ENCODE results near the gene MICAL3.
"Not testable (repeated sequence)": the region's sequence is repeated elsewhere in the genome, so short reads cannot be mapped to it uniquely, and the experiment has no call there.

MICAL3 gene

DNA sequence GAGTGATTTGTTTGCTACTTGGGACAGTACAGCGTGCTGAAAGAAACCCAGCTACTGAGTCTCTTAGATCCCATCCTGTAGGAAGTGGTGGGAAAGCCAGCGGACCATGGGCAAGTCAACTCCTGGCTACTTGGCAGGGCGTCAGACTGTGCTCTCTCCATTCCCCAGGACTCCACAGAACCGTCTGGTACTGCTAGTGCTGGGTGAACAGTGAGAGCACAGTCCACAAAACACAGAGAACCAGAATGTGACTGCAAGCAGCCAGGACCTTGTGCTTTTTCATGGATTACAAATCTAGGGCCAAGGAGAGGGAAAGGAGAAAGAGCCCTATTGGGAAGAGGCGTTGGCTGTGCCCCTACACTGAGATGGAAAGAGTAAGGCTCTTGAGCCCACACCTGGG lies 260.3 kb downstream of the MICAL3 start:
- ChIA-PET CTCF (interaction anchor here (1.7 kb wide), 1 partner anchor 22 kb away, joined by 3 read pairs; no protein-coding TSS in a partner anchor), POLR2A (interaction anchor here (2.6 kb wide), 1 partner anchor 10 kb away, joined by 16 read pairs; the partner anchor contains the start of gene BID)
- no peak for TF ChIP-seq FOXA1 (IDR thresholded peaks at IDR 0.05)
- TF ChIP-seq HDGF (IDR thresholded peaks at IDR 0.05; ENCODE audit: borderline replicate concordance), result no peak
- no peak for TF ChIP-seq FOXM1 (IDR thresholded peaks at IDR 0.05; ENCODE audit: borderline replicate concordance)
- no peak for TF ChIP-seq TARDBP (IDR thresholded peaks at IDR 0.05)
- TF ChIP-seq NFRKB (IDR thresholded peaks at IDR 0.05), result no peak
- no peak for TF ChIP-seq L3MBTL2 (conservative IDR thresholded peaks at IDR 0.05)
- TF ChIP-seq FOXK2 (IDR thresholded peaks at IDR 0.05), result no peak
- TF ChIP-seq BHLHE40 (IDR thresholded peaks at IDR 0.05; ENCODE audit: borderline replicate concordance), result no peak
- TF ChIP-seq SUZ12 (IDR thresholded peaks at IDR 0.05), result no peak
- no peak for TF ChIP-seq SP1 (IDR thresholded peaks at IDR 0.05)
- no peak for DNase-seq (ENCODE audit: extremely low spot score)

DNA sequence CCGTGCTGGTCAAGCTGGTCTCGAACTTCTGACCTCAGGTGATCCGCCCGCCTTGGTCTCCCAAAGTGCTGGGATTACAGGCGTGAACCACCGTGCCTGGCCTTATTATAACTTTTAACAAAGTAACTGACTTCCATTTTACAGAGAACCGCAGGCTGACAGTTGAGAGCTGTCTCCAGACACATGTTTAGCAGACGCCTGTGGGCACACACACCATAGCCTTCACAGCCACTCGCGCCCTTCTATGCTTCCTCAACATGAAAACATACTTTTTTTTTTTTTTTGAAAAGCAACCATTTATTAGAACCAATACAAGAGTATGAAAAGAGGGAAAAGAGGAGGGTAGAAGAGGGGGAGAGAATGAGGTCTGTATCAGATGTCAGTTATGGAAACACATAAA lies 260.9 kb downstream of the MICAL3 start:
- POLR2A ChIA-PET, result interaction anchor here (2.6 kb wide), 1 partner anchor 10 kb away, joined by 16 read pairs; the partner anchor contains the start of gene BID
- CTCF ChIA-PET; DNase-seq (ENCODE audit: extremely low spot score): not testable (repeated sequence)

DNA sequence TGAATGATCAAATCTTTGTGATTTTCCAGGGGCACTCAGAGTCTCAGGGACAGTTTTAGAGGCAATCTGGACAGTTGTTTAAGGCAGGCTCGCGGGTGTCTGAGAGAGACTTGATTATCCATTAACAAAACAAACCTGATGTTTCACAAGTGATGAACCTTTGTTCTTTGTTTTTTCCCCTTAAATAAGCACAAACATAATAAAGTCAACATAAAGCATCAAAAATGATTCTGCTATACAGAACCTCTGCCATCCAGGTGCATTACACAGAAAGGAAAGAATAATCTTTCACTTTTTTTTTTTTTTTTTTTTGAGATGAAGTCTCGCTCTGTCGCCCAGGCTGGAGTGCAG lies 263.2 kb downstream of the MICAL3 start:
- ChIA-PET CTCF (interaction anchor here (1.1 kb wide), 1 partner anchor 24 kb away, joined by 3 read pairs; no protein-coding TSS in a partner anchor), POLR2A (no interaction called here)
- no peak for TF ChIP-seq BHLHE40 (IDR thresholded peaks at IDR 0.05; ENCODE audit: borderline replicate concordance)
- no peak for TF ChIP-seq FOXM1 (IDR thresholded peaks at IDR 0.05; ENCODE audit: borderline replicate concordance)
- no peak for TF ChIP-seq SUZ12 (IDR thresholded peaks at IDR 0.05)
- TF ChIP-seq SP1 (IDR thresholded peaks at IDR 0.05), result no peak
- TF ChIP-seq FOXK2 (IDR thresholded peaks at IDR 0.05), result no peak
- no peak for TF ChIP-seq LEF1 (IDR thresholded peaks at IDR 0.05; ENCODE audit: borderline replicate concordance)
- DNase-seq (ENCODE audit: extremely low spot score), result no peak

DNA sequence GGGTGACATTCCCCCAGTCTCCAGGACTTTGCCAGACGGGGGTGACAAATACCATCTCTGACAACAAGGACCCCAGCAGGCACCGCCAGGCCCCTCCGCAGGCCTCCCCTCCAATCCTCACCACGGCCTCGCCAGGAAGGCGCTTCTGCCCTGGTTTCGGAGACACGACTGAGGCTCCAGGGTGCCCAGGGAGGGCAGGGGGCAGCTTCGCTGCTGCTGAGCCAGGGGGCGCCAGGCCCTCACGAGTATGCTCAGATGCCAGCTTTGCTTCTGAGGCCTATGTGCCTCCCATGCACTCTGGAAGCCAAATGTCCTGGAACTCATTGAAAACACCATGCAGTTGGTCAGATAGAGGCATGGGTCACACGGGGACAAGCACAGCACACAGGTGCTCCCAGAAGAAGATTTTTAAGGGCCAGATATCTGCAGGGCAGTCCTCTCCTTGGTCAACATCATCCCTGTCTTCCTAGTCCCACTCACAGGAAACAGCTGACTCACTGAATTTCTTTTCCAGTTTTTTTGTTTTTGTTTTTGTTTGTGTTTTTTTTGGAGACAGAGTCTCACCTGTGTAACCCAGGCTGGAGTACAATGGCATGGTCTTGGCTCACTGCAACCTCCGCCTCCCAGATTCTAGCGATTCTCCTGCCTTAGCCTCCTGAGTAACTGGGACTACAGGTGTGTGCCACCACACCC lies 270.0 kb downstream of the MICAL3 start:
- ChIA-PET POLR2A (no interaction called here), CTCF (interaction anchor here (1.3 kb wide), 1 partner anchor 31 kb away, joined by 7 read pairs; no protein-coding TSS in a partner anchor)
- TF ChIP-seq SP1 (IDR thresholded peaks at IDR 0.05) (no peak), BHLHE40 (IDR thresholded peaks at IDR 0.05; ENCODE audit: borderline replicate concordance) (no peak), HDGF (IDR thresholded peaks at IDR 0.05; ENCODE audit: borderline replicate concordance) (no peak), TARDBP (IDR thresholded peaks at IDR 0.05) (no peak)
- no peak for DNase-seq (ENCODE audit: extremely low spot score)

DNA sequence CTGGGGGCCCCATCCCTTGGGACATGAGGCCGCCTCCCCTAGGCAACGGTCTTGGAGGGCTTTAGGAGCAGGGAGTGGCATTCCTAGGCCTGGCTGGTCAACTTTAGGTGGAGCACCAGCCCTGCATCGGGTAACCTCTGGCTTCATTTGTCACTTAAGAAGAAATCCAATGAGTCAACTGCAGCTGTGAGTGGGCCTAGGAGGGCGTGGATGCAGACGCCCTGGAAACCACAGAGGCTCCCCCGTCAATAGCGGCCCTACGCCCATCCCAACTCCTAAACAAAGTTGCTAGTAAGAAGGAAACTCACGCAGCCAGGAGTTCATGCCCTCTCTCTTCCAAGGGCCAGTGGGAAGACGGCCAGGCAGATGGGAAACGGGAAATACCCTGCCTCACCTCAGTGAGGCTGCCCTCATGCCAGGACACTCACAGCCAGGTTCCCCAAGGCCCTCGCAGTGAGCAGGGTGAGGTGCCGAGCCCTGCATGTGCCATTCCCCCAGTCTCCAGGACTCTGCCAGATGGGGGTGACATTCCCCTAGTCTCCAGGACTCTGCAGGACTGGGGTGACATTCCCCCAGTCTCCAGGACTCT lies 270.9 kb downstream of the MICAL3 start:
- TF ChIP-seq ARNT (IDR thresholded peaks at IDR 0.05), result no peak
- no peak for TF ChIP-seq CTBP1 (IDR thresholded peaks at IDR 0.05; ENCODE audit: borderline replicate concordance)
- TF ChIP-seq SUZ12 (IDR thresholded peaks at IDR 0.05), result no peak
- no peak for TF ChIP-seq L3MBTL2 (conservative IDR thresholded peaks at IDR 0.05)
- TF ChIP-seq ZNF384 (IDR thresholded peaks at IDR 0.05), result no peak
- TF ChIP-seq FOXA1 (IDR thresholded peaks at IDR 0.05), result no peak
- no peak for TF ChIP-seq LEF1 (IDR thresholded peaks at IDR 0.05; ENCODE audit: borderline replicate concordance)
- no peak for TF ChIP-seq FOXK2 (IDR thresholded peaks at IDR 0.05)
- ChIA-PET POLR2A (no interaction called here), CTCF (interaction anchor here (1.3 kb wide), 1 partner anchor 32 kb away, joined by 7 read pairs; no protein-coding TSS in a partner anchor)
- no peak for DNase-seq (ENCODE audit: extremely low spot score)

DNA sequence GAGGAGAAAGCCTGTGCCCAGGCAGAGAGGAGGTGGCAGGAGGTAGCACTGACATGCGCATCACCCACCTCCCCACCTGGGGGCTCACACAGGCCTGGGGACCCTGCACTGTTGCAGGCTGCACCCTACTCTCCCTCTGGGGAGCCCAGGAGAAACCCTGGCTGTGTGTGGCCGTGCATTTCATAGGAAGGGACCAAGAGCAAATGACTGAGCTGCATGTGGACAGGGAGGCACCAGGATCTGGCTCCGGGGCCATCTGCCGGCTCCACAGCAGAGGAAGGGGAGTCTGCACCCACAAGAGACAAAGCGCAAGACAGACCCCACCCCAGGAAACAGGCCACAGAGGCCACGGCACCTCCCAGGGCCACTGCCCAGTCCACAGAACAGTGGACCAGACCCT lies 272.8 kb downstream of the MICAL3 start:
- no peak for TF ChIP-seq FOXM1 (IDR thresholded peaks at IDR 0.05; ENCODE audit: borderline replicate concordance)
- no peak for DNase-seq (ENCODE audit: extremely low spot score)
- POLR2A ChIA-PET, result interaction anchor here (1.5 to 1.8 kb wide), 2 partner anchors 28 to 35 kb away, joined by 3 to 5 read pairs; no protein-coding TSS in a partner anchor
- CTCF ChIA-PET, result interaction anchor here (1.5 kb wide), 1 partner anchor 10 kb away, joined by 5 read pairs; no protein-coding TSS in a partner anchor

DNA sequence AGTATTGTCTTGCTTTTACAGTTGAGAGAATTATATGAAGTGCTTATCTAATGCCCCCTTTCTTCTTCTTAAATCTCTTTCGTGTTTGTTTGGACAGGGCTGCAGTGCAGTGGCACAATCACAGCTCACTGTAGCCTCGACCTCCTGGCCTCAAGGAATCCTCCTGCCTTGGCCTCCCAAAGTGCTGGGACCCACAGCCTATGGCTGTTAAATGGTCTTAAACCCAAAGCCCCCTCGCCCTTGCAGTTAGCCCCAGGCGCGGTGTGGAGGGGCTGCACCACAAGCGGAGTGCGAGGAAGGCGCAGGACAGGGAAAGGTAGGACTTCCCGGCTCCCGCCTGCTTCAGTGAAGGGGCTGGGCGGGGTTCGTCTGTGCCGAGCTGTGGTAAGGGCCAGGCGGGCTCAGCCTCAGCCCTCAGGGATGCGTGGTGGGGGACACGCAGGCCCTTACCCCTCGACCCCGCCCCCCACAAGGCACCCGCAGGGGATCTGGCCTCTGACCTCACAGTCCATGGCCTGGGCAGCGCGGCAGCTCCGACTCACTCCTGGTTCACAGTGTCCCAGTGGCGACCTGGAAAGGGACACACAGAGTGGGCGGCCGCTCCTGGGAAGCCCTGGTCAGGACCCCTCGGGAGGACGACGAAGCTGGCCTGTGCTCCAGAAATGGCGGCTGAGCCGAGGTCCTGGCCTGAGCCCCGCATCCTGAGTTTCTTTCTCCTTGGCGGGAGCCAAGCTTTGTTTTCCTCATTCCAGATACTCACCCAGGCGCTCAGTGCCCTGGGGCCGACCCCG lies 274.6 kb downstream of the MICAL3 start:
- no peak for TF ChIP-seq FOXM1 (IDR thresholded peaks at IDR 0.05; ENCODE audit: borderline replicate concordance)
- TF ChIP-seq HDGF (IDR thresholded peaks at IDR 0.05; ENCODE audit: borderline replicate concordance), result no peak
- TF ChIP-seq LEF1 (IDR thresholded peaks at IDR 0.05; ENCODE audit: borderline replicate concordance), result no peak
- ChIA-PET POLR2A (no interaction called here), CTCF (interaction anchor here (0.6 to 1.2 kb wide), 2 partner anchors 7 to 17 kb away, joined by 3 read pairs; no protein-coding TSS in a partner anchor)
- DNase-seq (ENCODE audit: extremely low spot score), result no peak

DNA sequence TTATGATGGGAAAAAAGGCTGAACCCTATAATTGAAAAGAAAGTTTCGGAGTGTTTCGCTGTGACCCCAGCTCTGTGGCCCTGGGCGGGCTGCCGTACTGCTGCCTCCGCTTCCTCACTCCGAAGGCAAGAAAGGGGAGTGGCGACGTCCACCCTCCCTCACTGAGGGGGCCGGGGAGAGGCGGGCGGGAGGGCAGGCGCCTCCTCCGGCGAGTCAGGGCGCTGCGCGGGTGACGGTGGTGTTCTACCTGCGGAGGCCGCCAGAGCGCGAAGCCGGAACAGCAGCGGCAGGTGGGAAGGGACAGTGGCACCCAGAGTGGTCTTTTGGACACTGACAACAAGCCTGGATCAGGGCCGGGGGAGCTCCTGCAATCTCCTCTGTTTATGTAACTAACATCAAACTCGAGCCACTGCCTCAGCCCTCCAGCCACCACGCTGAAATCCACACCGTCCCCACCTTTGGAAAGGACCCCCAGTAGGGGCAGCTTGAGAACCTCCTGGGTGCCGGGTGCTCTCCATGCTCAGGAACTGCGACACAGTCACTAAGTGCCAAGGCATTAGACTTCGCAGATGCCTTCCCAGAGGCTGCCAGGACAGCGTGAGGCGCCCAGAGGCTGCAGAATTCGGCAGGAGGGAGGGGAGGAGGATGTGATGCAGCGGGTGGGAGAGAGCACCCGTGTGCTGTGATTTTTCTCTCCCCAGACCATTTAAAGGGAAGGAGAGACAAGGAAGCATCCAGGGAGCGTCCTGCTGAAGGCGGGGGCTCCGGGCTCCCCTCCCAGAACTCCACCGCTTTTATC lies 275.6 kb downstream of the MICAL3 start:
- DNase-seq (ENCODE audit: extremely low spot score), result no peak
- CTCF ChIA-PET, result interaction anchor here (0.6 kb wide), 1 partner anchor 16 kb away, joined by 3 read pairs; no protein-coding TSS in a partner anchor
- POLR2A ChIA-PET, result no interaction called here

More for the DNA sequence above, 275.6 kb downstream of the MICAL3 start:
- TF ChIP-seq BHLHE40 (IDR thresholded peaks at IDR 0.05; ENCODE audit: borderline replicate concordance), result no peak
- no peak for TF ChIP-seq FOXM1 (IDR thresholded peaks at IDR 0.05; ENCODE audit: borderline replicate concordance)
- no peak for TF ChIP-seq ZNF384 (IDR thresholded peaks at IDR 0.05)
- TF ChIP-seq ARNT (IDR thresholded peaks at IDR 0.05), result no peak
- no peak for TF ChIP-seq CTBP1 (IDR thresholded peaks at IDR 0.05; ENCODE audit: borderline replicate concordance)
- TF ChIP-seq FOXA1 (IDR thresholded peaks at IDR 0.05), result no peak
- no peak for TF ChIP-seq FOXK2 (IDR thresholded peaks at IDR 0.05)
- no peak for TF ChIP-seq NFRKB (IDR thresholded peaks at IDR 0.05)
- no peak for TF ChIP-seq ELF4 (IDR thresholded peaks at IDR 0.05)
- no peak for TF ChIP-seq SUZ12 (IDR thresholded peaks at IDR 0.05)
- TF ChIP-seq L3MBTL2 (conservative IDR thresholded peaks at IDR 0.05), result no peak
- TF ChIP-seq, protein P1, sequence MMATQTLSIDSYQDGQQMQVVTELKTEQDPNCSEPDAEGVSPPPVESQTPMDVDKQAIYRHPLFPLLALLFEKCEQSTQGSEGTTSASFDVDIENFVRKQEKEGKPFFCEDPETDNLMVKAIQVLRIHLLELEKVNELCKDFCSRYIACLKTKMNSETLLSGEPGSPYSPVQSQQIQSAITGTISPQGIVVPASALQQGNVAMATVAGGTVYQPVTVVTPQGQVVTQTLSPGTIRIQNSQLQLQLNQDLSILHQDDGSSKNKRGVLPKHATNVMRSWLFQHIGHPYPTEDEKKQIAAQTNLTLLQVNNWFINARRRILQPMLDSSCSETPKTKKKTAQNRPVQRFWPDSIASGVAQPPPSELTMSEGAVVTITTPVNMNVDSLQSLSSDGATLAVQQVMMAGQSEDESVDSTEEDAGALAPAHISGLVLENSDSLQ (IDR thresholded peaks at IDR 0.05), result no peak
- no peak for TF ChIP-seq LEF1 (IDR thresholded peaks at IDR 0.05; ENCODE audit: borderline replicate concordance)
- TF ChIP-seq HDGF (IDR thresholded peaks at IDR 0.05; ENCODE audit: borderline replicate concordance), result no peak
- TF ChIP-seq TARDBP (IDR thresholded peaks at IDR 0.05), result no peak
- TF ChIP-seq SP1 (IDR thresholded peaks at IDR 0.05), result no peak
